Measurements from ENCODE around the gene ADGRG1. TPM values are rescaled to one million over a fixed set of nuclear protein-coding genes. Genes with fewer than 3 reads are reported as not detected.

Gene ADGRG1
- total and polyA plus RNA-seq, 2 experiments from 2014 or later, result 45.9 to 58.0 TPM

GRCh38 chr16:57675741-57676551 lies 47.5 kb downstream of the ADGRG1 start:
- Histone ChIP-seq H3K27me3 (no peaks in the 10 kb centered on the region), H3K4me3 (no peak overlapping the region), H3K9me3 (ENCODE audit: low read depth) (no peaks in the 10 kb centered on the region), H4K20me1 (ENCODE audit: insufficient read depth, poor library complexity, severe bottlenecking) (no peaks in the 10 kb centered on the region), H2AFZ (no peak overlapping the region), H3K36me3 (replicated peaks; ENCODE audit: insufficient read depth, low read depth) (no peaks in the 10 kb centered on the region), H3K79me2 (no peaks in the 10 kb centered on the region), H3K4me1 (ENCODE audit: insufficient read depth) (no peaks in the 10 kb centered on the region), H3K27ac (no peak overlapping the region), H3K4me2 (no peak overlapping the region), H3K9me2 (replicated peaks; ENCODE audit: insufficient read depth) (no peaks in the 10 kb centered on the region)
- no peak for DNase-seq (ENCODE audit: low spot score)
- no peak for TF ChIP-seq EZH2phosphoT487 (IDR thresholded peaks at IDR 0.05; ENCODE audit: low read depth, severe bottlenecking, unreplicated experiment)
- WGBS (ENCODE audit: low lambda C conversion rate, missing lambda C conversion rate), result 57% methylated on average over 12 of the region's 12 CpGs

DNA sequence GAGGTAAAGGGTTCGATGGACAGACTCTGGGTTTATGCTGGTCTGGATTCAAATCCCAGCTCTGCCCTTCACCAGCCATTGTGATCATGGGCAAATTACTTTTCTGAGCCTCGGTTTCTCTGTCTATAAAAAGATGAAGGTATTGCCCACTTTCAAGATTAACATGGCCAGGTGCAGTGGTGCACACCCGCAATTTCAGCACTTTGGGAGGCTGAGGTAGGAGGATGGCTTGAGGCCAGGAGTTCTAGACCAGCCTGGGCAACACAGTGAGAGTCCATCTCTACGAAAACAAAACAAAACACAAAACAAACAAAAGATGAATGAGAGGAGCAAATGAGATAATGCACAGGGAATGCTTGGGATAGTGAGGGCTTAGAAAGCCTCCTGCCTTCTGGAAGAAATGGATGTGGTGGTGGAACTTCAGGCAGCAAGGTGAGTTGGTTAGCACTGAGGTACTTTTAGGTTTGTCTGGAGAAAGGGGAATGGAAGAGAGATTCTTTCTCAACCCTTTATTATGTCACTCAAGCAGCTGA lies 48.2 kb downstream of the ADGRG1 start:
- Histone ChIP-seq H3K36me3 (replicated peaks; ENCODE audit: insufficient read depth, low read depth) (no peaks in the 10 kb centered on the region), H3K27ac (no peak overlapping the region), H3K9me3 (ENCODE audit: low read depth) (no peaks in the 10 kb centered on the region), H3K4me2 (no peak overlapping the region), H2AFZ (no peak overlapping the region), H3K9me2 (replicated peaks; ENCODE audit: insufficient read depth) (no peaks in the 10 kb centered on the region), H3K79me2 (no peaks in the 10 kb centered on the region), H3K4me1 (ENCODE audit: insufficient read depth) (no peaks in the 10 kb centered on the region), H3K4me3 (no peak overlapping the region), H3K27me3 (no peaks in the 10 kb centered on the region), H4K20me1 (ENCODE audit: insufficient read depth, poor library complexity, severe bottlenecking) (no peaks in the 10 kb centered on the region)
- TF ChIP-seq EZH2 (IDR thresholded peaks at IDR 0.05; ENCODE audit: borderline replicate concordance) (no peak), EZH2phosphoT487 (IDR thresholded peaks at IDR 0.05; ENCODE audit: low read depth, severe bottlenecking, unreplicated experiment) (no peak)
- TF ChIP-seq, protein P1, sequence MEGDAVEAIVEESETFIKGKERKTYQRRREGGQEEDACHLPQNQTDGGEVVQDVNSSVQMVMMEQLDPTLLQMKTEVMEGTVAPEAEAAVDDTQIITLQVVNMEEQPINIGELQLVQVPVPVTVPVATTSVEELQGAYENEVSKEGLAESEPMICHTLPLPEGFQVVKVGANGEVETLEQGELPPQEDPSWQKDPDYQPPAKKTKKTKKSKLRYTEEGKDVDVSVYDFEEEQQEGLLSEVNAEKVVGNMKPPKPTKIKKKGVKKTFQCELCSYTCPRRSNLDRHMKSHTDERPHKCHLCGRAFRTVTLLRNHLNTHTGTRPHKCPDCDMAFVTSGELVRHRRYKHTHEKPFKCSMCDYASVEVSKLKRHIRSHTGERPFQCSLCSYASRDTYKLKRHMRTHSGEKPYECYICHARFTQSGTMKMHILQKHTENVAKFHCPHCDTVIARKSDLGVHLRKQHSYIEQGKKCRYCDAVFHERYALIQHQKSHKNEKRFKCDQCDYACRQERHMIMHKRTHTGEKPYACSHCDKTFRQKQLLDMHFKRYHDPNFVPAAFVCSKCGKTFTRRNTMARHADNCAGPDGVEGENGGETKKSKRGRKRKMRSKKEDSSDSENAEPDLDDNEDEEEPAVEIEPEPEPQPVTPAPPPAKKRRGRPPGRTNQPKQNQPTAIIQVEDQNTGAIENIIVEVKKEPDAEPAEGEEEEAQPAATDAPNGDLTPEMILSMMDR (IDR thresholded peaks at IDR 0.05; ENCODE audit: poor library complexity), result no peak
- no peak for DNase-seq (ENCODE audit: low spot score)
- 96% methylated on average over 4 of the region's 4 CpGs for WGBS (ENCODE audit: low lambda C conversion rate, missing lambda C conversion rate)

- Histone ChIP-seq H3K36me3 (replicated peaks; ENCODE audit: insufficient read depth, low read depth) (no peaks in the 10 kb centered on the region), H3K27ac (no peak overlapping the region), H3K4me3 (no peak overlapping the region), H3K79me2 (no peaks in the 10 kb centered on the region), H2AFZ (no peak overlapping the region), H3K9me3 (ENCODE audit: low read depth) (no peaks in the 10 kb centered on the region), H3K4me1 (ENCODE audit: insufficient read depth) (no peaks in the 10 kb centered on the region), H3K27me3 (no peaks in the 10 kb centered on the region), H3K4me2 (no peak overlapping the region), H3K9me2 (replicated peaks; ENCODE audit: insufficient read depth) (no peaks in the 10 kb centered on the region), H4K20me1 (ENCODE audit: insufficient read depth, poor library complexity, severe bottlenecking) (no peaks in the 10 kb centered on the region)
- TF ChIP-seq EZH2phosphoT487 (IDR thresholded peaks at IDR 0.05; ENCODE audit: low read depth, severe bottlenecking, unreplicated experiment) (no peak), EZH2 (IDR thresholded peaks at IDR 0.05; ENCODE audit: borderline replicate concordance) (no peak)
- TF ChIP-seq, protein P1 (IDR thresholded peaks at IDR 0.05; ENCODE audit: poor library complexity), result no peak
- WGBS (ENCODE audit: low lambda C conversion rate, missing lambda C conversion rate), result 73% methylated on average over 14 of the region's 14 CpGs
- DNase-seq (ENCODE audit: low spot score), result no peak
These were observed 49.4 kb downstream of the ADGRG1 start for GRCh38 chr16:57677622-57678369.

GRCh38 chr16:57679016-57679415 lies 50.6 kb downstream of the ADGRG1 start:
- no peaks in the 10 kb centered on the region for H3K36me3 ChIP-seq (replicated peaks; ENCODE audit: insufficient read depth, low read depth)
- no peaks in the 10 kb centered on the region for H3K79me2 ChIP-seq
- no peaks in the 10 kb centered on the region for H4K20me1 ChIP-seq (ENCODE audit: insufficient read depth, poor library complexity, severe bottlenecking)
- H3K4me3 ChIP-seq, result no peak overlapping the region
- H3K4me2 ChIP-seq, result no peak overlapping the region
- DNase-seq (ENCODE audit: low spot score), result no peak
- H3K27ac ChIP-seq, result no peak overlapping the region
- no peak overlapping the region for H2AFZ ChIP-seq
- 89% methylated on average over 12 of the region's 12 CpGs for WGBS (ENCODE audit: low lambda C conversion rate, missing lambda C conversion rate)
- no peaks in the 10 kb centered on the region for H3K4me1 ChIP-seq (ENCODE audit: insufficient read depth)
- no peaks in the 10 kb centered on the region for H3K9me3 ChIP-seq (ENCODE audit: low read depth)
- H3K27me3 ChIP-seq, result no peaks in the 10 kb centered on the region
- no peaks in the 10 kb centered on the region for H3K9me2 ChIP-seq (replicated peaks; ENCODE audit: insufficient read depth)
- TF ChIP-seq, protein P1 (IDR thresholded peaks at IDR 0.05; ENCODE audit: poor library complexity), result no peak
- TF ChIP-seq EZH2 (IDR thresholded peaks at IDR 0.05; ENCODE audit: borderline replicate concordance) (no peak), EZH2phosphoT487 (IDR thresholded peaks at IDR 0.05; ENCODE audit: low read depth, severe bottlenecking, unreplicated experiment) (no peak)
